Stomach (tissue), 4 donors: ENCODE results near the gene CHI3L1.

ENCODE experiments used
- EP300 ChIP-seq: sonication (generic); formaldehyde crosslinking; IDR thresholded peaks from one replicate; pipeline ENCODE4 v1.6.1; 2017; ENCODE audit warnings: antibody characterized with exemption
- POLR2A ChIP-seq, 4 donors: fragments of 450-650 bp; IDR thresholded peaks; one replicate each; pipeline ENCODE4 v1.6.1; 2016; ENCODE audit warnings: antibody characterized with exemption in 4 of 4, control low read depth in 2 of 4, mild to moderate bottlenecking in 1 of 4, moderate library complexity in 1 of 4
- POLR2AphosphoS5 ChIP-seq, 3 donors: sonication (generic); formaldehyde crosslinking; IDR thresholded peaks; one replicate each; pipeline ENCODE4 v1.6.1; 2016; ENCODE audit warnings: antibody characterized with exemption in 3 of 3
- TF ChIP-seq, protein P1 (sequence below), 7 experiments: fragments of 450-650 bp in 4 of 7; fragments of 200-600 bp in 3 of 7; sonication (generic) in 3 of 7; IDR thresholded peaks; one replicate each; pipeline ENCODE4 v1.5.1; 2016 to 2019; ENCODE audit warnings: antibody characterized with exemption in 7 of 7, control low read depth in 2 of 7, mild to moderate bottlenecking in 1 of 7

DNA sequence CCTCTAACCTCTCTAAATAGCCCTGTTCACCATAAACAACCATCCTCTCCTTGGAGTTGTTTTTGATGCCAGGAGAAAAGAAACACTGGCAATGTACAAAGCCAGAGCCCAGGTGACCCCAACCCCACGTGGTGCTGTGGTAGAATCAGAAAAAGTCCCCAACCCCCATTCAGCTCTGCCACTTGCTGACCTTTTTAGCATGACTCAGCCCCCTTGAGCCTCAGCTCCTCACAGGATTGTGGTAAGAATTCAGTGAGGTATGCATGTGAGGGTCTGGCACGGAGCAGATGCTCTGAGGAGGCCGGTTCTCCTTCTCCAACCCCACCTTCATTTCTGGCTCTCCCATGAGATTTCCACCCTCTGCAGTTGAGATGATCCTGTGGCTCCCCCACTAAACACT, 11.1 kb upstream of the CHI3L1 start:
- TF ChIP-seq, protein P1, sequence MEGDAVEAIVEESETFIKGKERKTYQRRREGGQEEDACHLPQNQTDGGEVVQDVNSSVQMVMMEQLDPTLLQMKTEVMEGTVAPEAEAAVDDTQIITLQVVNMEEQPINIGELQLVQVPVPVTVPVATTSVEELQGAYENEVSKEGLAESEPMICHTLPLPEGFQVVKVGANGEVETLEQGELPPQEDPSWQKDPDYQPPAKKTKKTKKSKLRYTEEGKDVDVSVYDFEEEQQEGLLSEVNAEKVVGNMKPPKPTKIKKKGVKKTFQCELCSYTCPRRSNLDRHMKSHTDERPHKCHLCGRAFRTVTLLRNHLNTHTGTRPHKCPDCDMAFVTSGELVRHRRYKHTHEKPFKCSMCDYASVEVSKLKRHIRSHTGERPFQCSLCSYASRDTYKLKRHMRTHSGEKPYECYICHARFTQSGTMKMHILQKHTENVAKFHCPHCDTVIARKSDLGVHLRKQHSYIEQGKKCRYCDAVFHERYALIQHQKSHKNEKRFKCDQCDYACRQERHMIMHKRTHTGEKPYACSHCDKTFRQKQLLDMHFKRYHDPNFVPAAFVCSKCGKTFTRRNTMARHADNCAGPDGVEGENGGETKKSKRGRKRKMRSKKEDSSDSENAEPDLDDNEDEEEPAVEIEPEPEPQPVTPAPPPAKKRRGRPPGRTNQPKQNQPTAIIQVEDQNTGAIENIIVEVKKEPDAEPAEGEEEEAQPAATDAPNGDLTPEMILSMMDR (IDR thresholded peaks at IDR 0.05) = no peak
- TF ChIP-seq POLR2A (IDR thresholded peaks at IDR 0.05) = no peak
- no peak for TF ChIP-seq POLR2AphosphoS5 (IDR thresholded peaks at IDR 0.05)
- no peak for TF ChIP-seq EP300
